ENCODE results near the gene CDC27.
"Not testable (repeated sequence)": the region's sequence is repeated elsewhere in the genome, so short reads cannot be mapped to it uniquely, and the experiment has no call there.

Gene CDC27

GRCh38 chr17:47131761-47132160 is 57.3 kb downstream of the CDC27 start:
- H3K36me3 ChIP-seq (replicated peaks) = peaks cover 41% of the 10 kb centered on the region
- TF ChIP-seq CTCF (IDR thresholded peaks at IDR 0.05; ENCODE audit: low read depth, low read length, missing control alignments) = no peak
- H3K27ac ChIP-seq = no peak overlapping the region
- no peaks in the 10 kb centered on the region for H3K27me3 ChIP-seq (replicated peaks)
- H3K4me3 ChIP-seq (ENCODE audit: low read depth, low read length) = no peak overlapping the region
- no peak for DNase-seq
- in situ Hi-C loops (cut with HindIII; ENCODE audit: low pct_ligation_motif_present, low sequenced_read_pairs) = no loop called here

GRCh38 chr17:47126835-47127234 is 62.3 kb downstream of the CDC27 start:
- in situ Hi-C loops (cut with HindIII; ENCODE audit: low pct_ligation_motif_present, low sequenced_read_pairs); H3K27me3 ChIP-seq (replicated peaks); H3K4me3 ChIP-seq (ENCODE audit: low read depth, low read length); H3K27ac ChIP-seq; DNase-seq: not testable (repeated sequence)
- H3K36me3 ChIP-seq (replicated peaks) = peaks cover 50% of the 10 kb centered on the region

GRCh38 chr17:47123262-47123661 is 65.8 kb downstream of the CDC27 start:
- H3K36me3 ChIP-seq (replicated peaks) = peaks cover 39% of the 10 kb centered on the region
- H3K27me3 ChIP-seq (replicated peaks); H3K4me3 ChIP-seq (ENCODE audit: low read depth, low read length); H3K27ac ChIP-seq; DNase-seq; in situ Hi-C loops (cut with HindIII; ENCODE audit: low pct_ligation_motif_present, low sequenced_read_pairs): not testable (repeated sequence)

GRCh38 chr17:47120521-47121095 is 68.5 kb downstream of the CDC27 start:
- in situ Hi-C loops (cut with HindIII; ENCODE audit: low pct_ligation_motif_present, low sequenced_read_pairs) = no loop called here
- Histone ChIP-seq H3K36me3 (replicated peaks) (peaks cover 26% of the 10 kb centered on the region), H3K4me3 (ENCODE audit: low read depth, low read length) (no peak overlapping the region), H3K27me3 (replicated peaks) (no peaks in the 10 kb centered on the region), H3K27ac (peak overlapping the region; percentile 41)
- peak; percentile 59 for DNase-seq
- TF ChIP-seq CTCF (IDR thresholded peaks at IDR 0.05; ENCODE audit: low read depth, low read length, missing control alignments) = no peak

- Histone ChIP-seq H3K27ac (peak overlapping the region; percentile 41), H3K4me3 (ENCODE audit: low read depth, low read length) (no peak overlapping the region), H3K36me3 (replicated peaks) (peaks cover 21% of the 10 kb centered on the region), H3K27me3 (replicated peaks) (no peaks in the 10 kb centered on the region)
- DNase-seq = no peak
- in situ Hi-C loops (cut with HindIII; ENCODE audit: low pct_ligation_motif_present, low sequenced_read_pairs) = no loop called here
- TF ChIP-seq CTCF (IDR thresholded peaks at IDR 0.05; ENCODE audit: low read depth, low read length, missing control alignments) = no peak
Observed at GRCh38 chr17:47119746-47120520, 69.2 kb downstream of the CDC27 start.

- Histone ChIP-seq H3K36me3 (replicated peaks) (peaks cover 14% of the 10 kb centered on the region), H3K4me3 (ENCODE audit: low read depth, low read length) (no peak overlapping the region), H3K27me3 (replicated peaks) (no peaks in the 10 kb centered on the region), H3K27ac (no peak overlapping the region)
- no peak for DNase-seq
- no peak for TF ChIP-seq CTCF (IDR thresholded peaks at IDR 0.05; ENCODE audit: low read depth, low read length, missing control alignments)
- in situ Hi-C loops (cut with HindIII; ENCODE audit: low pct_ligation_motif_present, low sequenced_read_pairs) = no loop called here
Observed at GRCh38 chr17:47117386-47117785, 71.7 kb downstream of the CDC27 start.

Measured in brain microvascular endothelial cell (primary cell).